ENCODE results near the gene NOTCH1.

DNA sequence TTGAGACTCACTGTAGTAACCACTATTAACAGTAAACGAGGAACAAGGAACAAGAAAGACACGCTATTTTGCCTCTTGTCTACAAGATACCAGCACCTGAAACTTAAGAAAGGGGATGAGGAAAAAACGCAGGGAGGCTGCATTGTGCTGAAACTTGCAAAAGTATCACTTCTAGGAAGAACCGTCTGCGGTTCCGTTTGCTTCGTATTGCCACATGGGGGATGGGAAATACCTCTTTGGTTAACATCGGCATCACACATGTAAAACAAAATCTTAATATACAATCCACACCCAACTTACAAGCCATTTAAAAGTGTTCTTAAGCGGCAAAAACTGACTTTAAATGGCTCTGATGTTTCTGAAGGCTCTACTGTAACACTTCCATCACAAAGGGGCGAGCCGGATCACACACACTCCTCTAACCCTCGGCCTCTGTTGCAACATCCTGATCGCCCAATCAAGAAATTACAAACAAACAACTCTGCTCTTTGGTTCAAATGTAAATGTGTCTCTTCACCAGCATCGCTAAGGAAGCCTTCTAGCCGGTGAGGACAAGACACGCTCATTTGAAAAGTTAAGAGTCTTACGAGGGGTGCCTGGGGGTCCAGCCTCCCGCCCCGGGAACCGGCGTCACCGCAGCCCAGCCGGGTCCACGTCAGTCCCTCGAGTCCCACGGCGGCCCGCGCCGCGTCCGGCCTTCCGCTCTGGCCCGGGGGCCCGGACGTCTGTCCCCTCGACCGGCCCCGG, 63.6 kb downstream of the NOTCH1 start:
- no peak for TF ChIP-seq EZH2 (IDR thresholded peaks at IDR 0.05; ENCODE audit: insufficient read depth, low read length)
- TF ChIP-seq CTCF (IDR thresholded peaks at IDR 0.05; ENCODE audit: insufficient read depth, low read depth, low read length) = no peak
